ENCODE results near the gene RARRES2. TPM values are rescaled to one million over a fixed set of nuclear protein-coding genes. Genes with fewer than 3 reads are reported as not detected.

RARRES2 gene
- polyA plus RNA-seq, 1 donor (not counting 4 experiments of a cell fraction or from before 2014, with no cell fraction given) = not detected

DNA sequence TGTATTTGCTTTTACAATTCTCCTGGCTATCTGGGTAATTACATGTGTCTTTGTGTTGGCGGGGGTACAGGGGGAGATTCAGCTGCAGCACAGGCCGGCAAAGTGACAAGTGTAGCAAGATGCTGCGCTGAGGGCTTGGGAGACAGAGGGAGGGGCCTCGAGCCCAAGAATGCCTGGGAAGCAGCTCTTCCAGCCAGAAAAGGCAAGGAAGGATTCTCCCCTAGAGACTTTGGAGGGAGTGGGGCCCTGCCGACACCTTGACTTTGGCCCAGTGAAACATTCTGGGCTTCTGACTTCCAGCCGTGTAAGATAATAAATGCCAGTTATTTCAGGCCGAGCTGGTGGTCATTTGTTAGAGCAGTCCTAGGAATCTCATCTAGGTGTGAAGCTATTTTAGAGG, 20.0 kb upstream of the RARRES2 start:
- FAIRE-seq = no peak
- H3K9ac ChIP-seq (ENCODE audit: control insufficient read depth, extremely low read depth, insufficient read depth, low read length) = no peak overlapping the region
- no peaks in the 10 kb centered on the region for H3K79me2 ChIP-seq (ENCODE audit: control insufficient read depth, insufficient read depth, low read length)
- no peaks in the 10 kb centered on the region for H3K9me1 ChIP-seq (ENCODE audit: control insufficient read depth, extremely low read depth, insufficient read depth, low read length)
- no peaks in the 10 kb centered on the region for H4K20me1 ChIP-seq (ENCODE audit: control insufficient read depth, extremely low read depth, insufficient read depth, low read length)
- H3K4me3 ChIP-seq (ENCODE audit: control insufficient read depth in 2 of 3, extremely low read depth in 1 of 3, insufficient read depth in 2 of 3, low read depth in 1 of 3, low read length in 3 of 3) = no peak overlapping the region
- no peaks in the 10 kb centered on the region for H3K27me3 ChIP-seq (ENCODE audit: control insufficient read depth, extremely low read depth, insufficient read depth, low read length)
- TF ChIP-seq, protein P1, sequence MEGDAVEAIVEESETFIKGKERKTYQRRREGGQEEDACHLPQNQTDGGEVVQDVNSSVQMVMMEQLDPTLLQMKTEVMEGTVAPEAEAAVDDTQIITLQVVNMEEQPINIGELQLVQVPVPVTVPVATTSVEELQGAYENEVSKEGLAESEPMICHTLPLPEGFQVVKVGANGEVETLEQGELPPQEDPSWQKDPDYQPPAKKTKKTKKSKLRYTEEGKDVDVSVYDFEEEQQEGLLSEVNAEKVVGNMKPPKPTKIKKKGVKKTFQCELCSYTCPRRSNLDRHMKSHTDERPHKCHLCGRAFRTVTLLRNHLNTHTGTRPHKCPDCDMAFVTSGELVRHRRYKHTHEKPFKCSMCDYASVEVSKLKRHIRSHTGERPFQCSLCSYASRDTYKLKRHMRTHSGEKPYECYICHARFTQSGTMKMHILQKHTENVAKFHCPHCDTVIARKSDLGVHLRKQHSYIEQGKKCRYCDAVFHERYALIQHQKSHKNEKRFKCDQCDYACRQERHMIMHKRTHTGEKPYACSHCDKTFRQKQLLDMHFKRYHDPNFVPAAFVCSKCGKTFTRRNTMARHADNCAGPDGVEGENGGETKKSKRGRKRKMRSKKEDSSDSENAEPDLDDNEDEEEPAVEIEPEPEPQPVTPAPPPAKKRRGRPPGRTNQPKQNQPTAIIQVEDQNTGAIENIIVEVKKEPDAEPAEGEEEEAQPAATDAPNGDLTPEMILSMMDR (optimal IDR thresholded peaks at IDR 0.05 in 1 of 3, IDR thresholded peaks at IDR 0.05 in 1 of 3, conservative IDR thresholded peaks at IDR 0.05 in 1 of 3; ENCODE audit: extremely low read depth in 1 of 3, insufficient read depth in 2 of 3, low read length in 3 of 3) = no peak
- no peak for TF ChIP-seq EZH2 (IDR thresholded peaks at IDR 0.05; ENCODE audit: low read length)
- H3K9me3 ChIP-seq (ENCODE audit: control insufficient read depth, low read depth, low read length) = no peaks in the 10 kb centered on the region
- H3K36me3 ChIP-seq (ENCODE audit: control insufficient read depth in 2 of 2, extremely low read depth in 1 of 2, insufficient read depth in 2 of 2, low read length in 2 of 2) = no peaks in the 10 kb centered on the region
- no peak overlapping the region for H3K27ac ChIP-seq (ENCODE audit: control insufficient read depth, insufficient read depth, low read length)
- no peak overlapping the region for H2AFZ ChIP-seq (ENCODE audit: control insufficient read depth, low read length)
- DNase-seq (ENCODE audit: low read depth, low spot score) = no peak
- dilution Hi-C loops (cut with MboI; ENCODE audit: extremely low pct_ligation_motif_present, low sequenced_read_pairs) = no loop called here
- H3K4me1 ChIP-seq (ENCODE audit: control insufficient read depth, extremely low read depth, insufficient read depth, low read length) = no peaks in the 10 kb centered on the region
- no peak overlapping the region for H3K4me2 ChIP-seq (ENCODE audit: control insufficient read depth, extremely low read depth, insufficient read depth, low read depth, low read length)

DNA sequence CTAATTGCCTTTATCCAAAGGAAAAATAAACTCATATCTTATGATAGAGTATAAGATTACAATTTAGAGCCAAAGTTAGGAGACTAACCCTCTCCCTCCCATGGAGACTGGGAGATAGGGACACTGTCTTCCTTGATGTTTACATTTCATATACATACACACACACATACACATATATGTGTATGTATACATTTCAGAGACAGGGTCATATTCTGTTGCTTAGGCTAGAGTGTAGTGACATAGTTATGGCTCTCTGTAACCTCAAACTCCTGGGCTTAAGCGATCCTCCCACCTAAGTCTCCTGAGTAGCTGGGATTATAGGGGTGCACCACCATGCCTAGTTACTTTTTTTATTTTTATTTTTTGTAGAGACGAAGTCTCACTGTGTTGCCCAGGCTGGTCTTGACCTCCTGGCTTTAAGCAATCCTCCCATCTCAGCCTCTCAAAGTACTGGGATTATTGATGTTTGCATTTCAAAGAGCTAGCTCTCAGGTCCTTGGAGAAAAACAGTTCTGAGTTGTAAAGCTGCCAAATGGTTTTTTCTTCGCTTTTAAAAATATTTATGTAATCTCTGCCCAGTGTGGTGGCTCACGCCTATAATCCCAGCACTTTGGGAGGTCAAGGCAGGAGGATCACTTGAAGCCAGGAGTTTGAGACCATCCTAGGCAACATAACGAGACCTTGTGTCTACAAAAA, 19.1 kb upstream of the RARRES2 start:
- H3K4me3 ChIP-seq (ENCODE audit: control insufficient read depth in 2 of 3, extremely low read depth in 1 of 3, insufficient read depth in 2 of 3, low read depth in 1 of 3, low read length in 3 of 3) = no peak overlapping the region
- H3K4me1 ChIP-seq (ENCODE audit: control insufficient read depth, extremely low read depth, insufficient read depth, low read length) = no peaks in the 10 kb centered on the region
- no peak overlapping the region for H3K9ac ChIP-seq (ENCODE audit: control insufficient read depth, extremely low read depth, insufficient read depth, low read length)
- H3K27ac ChIP-seq (ENCODE audit: control insufficient read depth, insufficient read depth, low read length) = no peak overlapping the region
- TF ChIP-seq, protein P1 (optimal IDR thresholded peaks at IDR 0.05 in 1 of 3, IDR thresholded peaks at IDR 0.05 in 1 of 3, conservative IDR thresholded peaks at IDR 0.05 in 1 of 3; ENCODE audit: extremely low read depth in 1 of 3, insufficient read depth in 2 of 3, low read length in 3 of 3) = no peak
- no peak for TF ChIP-seq EZH2 (IDR thresholded peaks at IDR 0.05; ENCODE audit: low read length)
- FAIRE-seq (no peak), DNase-seq (ENCODE audit: low read depth, low spot score) (no peak)
- no peaks in the 10 kb centered on the region for H4K20me1 ChIP-seq (ENCODE audit: control insufficient read depth, extremely low read depth, insufficient read depth, low read length)
- H3K9me1 ChIP-seq (ENCODE audit: control insufficient read depth, extremely low read depth, insufficient read depth, low read length) = no peaks in the 10 kb centered on the region
- no peaks in the 10 kb centered on the region for H3K9me3 ChIP-seq (ENCODE audit: control insufficient read depth, low read depth, low read length)
- no peaks in the 10 kb centered on the region for H3K27me3 ChIP-seq (ENCODE audit: control insufficient read depth, extremely low read depth, insufficient read depth, low read length)
- H3K79me2 ChIP-seq (ENCODE audit: control insufficient read depth, insufficient read depth, low read length) = no peaks in the 10 kb centered on the region
- no peak overlapping the region for H2AFZ ChIP-seq (ENCODE audit: control insufficient read depth, low read length)
- H3K36me3 ChIP-seq (ENCODE audit: control insufficient read depth in 2 of 2, extremely low read depth in 1 of 2, insufficient read depth in 2 of 2, low read length in 2 of 2) = no peaks in the 10 kb centered on the region
- dilution Hi-C loops (cut with MboI; ENCODE audit: extremely low pct_ligation_motif_present, low sequenced_read_pairs) = no loop called here
- H3K4me2 ChIP-seq (ENCODE audit: control insufficient read depth, extremely low read depth, insufficient read depth, low read depth, low read length) = no peak overlapping the region
